ENCODE results near the gene GALNT11.

Gene GALNT11

GRCh38 chr7:152120210-152120609 lies 94.7 kb downstream of the GALNT11 start:
- no peak for DNase-seq (ENCODE audit: low spot score)

DNA sequence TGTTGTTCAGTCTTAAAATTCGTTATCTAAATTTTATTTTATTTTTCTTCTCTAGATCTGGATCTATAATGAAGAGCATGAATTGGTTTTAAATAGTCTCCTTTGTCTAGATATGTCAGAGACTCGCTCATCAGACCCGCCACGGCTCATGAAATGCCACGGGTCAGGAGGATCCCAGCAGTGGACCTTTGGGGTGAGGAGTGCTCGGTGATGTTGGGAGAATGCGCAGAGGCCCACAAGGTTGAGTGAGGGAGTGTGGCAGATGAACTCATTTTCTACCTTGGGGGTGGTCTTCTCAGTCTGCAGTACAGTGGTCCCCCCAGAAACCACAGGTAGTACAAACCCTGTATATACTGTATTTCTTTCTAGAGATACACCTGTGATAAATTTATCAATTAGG lies 95.3 kb downstream of the GALNT11 start:
- no peak for DNase-seq (ENCODE audit: low spot score)

DNA sequence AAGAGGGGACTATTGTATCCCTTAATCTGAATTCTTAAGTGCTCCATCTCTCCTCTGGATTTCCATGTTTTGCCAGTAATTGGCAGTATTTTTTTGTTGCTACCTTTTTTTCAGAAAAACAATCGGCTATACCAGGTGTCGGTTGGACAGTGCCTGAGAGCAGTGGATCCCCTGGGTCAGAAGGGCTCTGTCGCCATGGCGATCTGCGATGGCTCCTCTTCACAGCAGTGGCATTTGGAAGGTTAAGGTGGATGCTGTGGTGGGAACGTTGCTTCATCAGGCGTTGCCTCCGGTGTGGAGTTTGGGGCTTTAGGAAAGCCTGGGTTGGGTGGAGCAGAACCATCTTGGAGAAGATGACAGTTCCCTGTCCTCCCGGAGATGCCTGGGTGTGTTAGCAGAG lies 96.0 kb downstream of the GALNT11 start:
- DNase-seq (ENCODE audit: low spot score) = no peak

DNA sequence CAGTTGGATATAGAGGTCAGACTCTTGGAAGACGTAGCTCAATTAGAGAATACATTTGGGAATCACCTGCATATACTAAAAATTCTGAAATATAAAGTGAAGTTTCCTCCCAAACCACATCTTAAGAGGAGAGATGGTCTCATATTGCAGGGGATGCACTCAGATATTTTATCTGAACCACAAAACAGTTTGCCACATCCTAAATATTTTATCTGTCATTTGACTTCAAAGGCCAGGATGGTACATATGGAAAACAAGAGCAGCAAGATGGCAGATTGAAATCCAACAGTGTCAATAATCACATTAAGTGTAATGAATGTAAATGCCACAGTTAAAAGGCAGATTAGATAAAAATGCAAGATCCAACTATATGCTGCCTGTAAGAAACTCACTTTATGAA lies 97.1 kb downstream of the GALNT11 start:
- no peak for DNase-seq (ENCODE audit: low spot score)

DNA sequence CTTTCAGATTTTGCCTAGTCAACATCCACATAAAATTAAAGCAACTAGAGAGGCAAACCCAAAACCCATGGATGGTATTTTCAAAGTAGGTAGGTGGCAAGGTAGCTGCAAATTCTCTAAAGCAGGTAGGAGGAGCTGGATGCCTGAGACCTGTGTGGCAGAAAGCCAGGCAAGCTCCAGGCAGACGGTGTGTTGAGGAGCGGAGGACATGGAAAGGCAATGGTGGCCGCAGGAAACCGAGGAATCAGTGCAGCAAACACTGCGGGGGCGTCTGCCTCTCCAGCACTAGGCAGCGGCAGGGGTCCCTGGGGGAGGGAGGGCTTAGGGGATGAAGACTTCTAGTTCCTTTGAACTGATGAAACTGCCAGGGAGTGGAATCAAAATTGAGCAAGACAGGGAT lies 101.3 kb downstream of the GALNT11 start:
- no peak for DNase-seq (ENCODE audit: low spot score)

DNA sequence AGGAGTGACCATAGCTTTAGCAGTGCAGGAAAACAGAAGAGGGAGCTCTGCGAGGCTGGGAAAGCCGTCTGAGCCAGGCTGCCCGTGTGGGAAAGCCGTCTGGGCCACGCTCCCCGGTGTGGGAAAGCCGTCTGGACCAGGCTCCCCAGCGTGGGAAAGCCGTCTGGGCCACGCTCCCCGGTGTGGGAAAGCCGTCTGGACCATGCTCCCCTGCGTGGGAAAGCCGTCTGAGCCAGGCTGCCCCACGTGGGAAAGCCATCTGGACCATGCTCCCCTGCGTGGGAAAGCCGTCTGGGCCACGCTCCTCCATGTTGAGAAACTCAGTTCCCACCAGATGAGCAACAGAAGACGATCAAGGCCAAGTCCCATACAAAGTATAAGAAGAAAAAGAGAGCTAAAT lies 101.8 kb downstream of the GALNT11 start:
- DNase-seq (ENCODE audit: low spot score) = no peak

DNA sequence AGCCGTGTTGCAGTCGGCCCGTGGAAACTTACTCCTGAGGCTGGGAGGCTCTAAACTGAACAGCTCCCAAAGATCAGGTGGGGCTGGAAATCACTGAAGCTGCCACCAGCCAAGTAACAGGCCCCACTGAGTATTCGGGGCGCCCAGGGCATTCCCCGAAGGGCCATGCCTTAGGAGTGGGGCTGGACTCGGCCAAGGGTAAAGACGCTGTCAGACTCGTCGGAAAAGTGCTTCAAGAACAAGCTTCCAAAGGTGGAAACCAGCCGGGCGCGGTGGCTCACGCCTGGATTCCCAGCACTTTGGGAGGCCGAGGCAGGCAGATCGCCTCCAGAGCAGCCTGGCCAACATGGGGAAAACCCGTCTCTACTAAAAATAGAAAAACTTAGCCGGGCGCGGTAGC lies 102.8 kb downstream of the GALNT11 start:
- DNase-seq (ENCODE audit: low spot score) = no peak

DNA sequence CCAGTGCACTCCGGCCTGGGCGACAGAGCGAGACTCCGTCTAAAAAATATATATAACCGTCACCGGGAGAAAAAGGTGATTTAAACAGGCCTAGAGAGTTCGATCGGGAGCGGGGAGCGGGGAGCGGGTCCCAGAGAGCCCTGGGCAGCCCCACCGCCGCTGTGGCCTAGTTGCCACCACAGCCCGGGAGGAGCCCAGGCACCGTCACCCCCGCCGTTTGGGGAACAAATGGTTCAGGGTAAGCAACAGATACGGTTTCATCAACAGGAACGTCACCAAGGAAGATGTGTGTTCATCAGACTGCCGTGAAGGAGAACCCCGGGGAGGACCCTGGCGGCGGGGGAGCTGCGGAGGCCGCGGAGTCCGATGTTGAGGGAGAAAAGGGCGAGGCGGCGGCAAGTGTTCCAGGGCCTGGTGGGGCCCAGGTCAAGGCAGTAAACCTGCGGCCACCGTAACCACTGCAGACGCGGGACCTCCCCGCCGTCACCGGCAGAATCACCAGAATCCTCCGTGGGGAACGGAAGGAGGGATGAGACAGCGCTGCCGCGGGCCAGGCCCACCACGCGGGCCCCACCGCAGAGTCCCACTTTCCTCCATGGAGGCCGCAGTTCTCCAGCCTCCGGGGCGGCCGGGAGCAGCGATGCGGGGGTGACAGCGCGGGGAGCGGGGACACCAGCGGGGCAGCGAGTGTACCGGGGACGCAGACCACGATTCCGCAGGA lies 103.4 kb downstream of the GALNT11 start:
- DNase-seq (ENCODE audit: low spot score) = no peak

GRCh38 chr7:152129682-152130081 lies 104.2 kb downstream of the GALNT11 start:
- no peak for DNase-seq (ENCODE audit: low spot score)

DNA sequence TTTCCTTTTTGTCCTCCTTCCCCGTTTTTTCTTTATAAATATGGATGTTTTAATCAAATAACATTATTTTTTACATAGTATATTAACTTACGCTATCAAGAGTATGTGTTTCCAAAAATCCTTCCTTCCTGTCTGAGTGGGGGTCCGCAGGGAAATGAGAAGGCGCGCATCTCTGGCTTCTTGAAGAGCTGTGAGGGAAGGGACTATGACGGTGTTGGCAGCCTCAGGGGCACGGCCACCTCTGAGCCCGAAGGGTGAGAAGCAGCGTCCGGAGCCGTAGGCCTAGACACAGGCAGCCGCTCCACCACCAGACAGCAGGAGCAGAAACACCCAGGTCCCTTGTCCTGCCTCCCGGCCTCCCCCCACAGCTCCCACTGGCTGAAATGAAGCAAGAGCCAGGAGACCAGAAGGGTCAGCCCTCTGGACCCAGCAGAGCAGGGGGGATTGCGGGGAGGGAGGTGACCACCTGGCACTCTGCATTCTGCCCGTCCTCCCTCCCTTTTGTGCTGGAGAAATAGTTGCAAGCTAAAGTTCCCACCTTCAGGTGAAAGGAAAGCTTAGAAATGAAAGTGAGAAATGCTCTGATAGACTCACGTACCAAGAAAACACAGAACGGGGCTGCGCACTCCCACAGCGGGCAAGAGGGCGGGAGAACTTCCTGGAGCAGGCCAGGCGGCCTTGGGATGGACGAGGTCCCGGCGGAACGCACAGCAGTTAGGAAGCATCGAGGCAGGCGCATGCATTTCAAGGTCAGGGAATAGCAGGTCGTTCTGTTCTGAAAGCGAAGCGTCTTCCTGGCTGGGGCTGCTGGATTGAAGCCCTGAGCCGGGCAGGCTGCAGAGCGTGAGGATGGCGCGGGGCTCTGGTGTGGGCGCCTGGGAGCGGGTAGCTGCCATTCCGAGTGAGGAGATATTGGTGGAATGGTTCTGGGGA lies 105.5 kb downstream of the GALNT11 start:
- no peak for DNase-seq (ENCODE audit: low spot score)

GRCh38 chr7:152131981-152132494 lies 106.6 kb downstream of the GALNT11 start:
- no peak for DNase-seq (ENCODE audit: low spot score)

- DNase-seq (ENCODE audit: low spot score) = no peak
Observed at GRCh38 chr7:152132812-152133211, 107.3 kb downstream of the GALNT11 start.

- DNase-seq (ENCODE audit: low spot score) = no peak
Observed at GRCh38 chr7:152133804-152134203, 108.3 kb downstream of the GALNT11 start.

DNA sequence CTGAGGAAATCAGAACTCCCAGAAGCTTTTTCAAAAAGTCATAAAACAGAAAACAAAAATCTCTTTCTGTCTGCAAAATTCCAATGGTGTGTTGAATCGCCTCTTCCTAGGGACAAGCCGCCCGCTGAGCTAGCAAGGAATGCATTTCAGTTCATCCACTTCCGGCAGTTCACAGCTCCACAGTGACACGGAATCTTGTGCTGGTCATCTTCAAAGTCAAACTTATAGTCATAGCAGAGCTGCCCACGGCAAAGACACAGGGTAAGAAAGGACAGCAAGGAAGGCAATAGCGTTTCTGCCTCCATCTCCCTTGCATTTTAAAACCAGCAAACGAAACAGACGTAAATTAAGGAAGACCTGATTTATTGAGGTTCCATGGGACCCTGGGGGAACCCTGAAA lies 111.2 kb downstream of the GALNT11 start:
- peak; percentile 70 for DNase-seq (ENCODE audit: low spot score)

DNA sequence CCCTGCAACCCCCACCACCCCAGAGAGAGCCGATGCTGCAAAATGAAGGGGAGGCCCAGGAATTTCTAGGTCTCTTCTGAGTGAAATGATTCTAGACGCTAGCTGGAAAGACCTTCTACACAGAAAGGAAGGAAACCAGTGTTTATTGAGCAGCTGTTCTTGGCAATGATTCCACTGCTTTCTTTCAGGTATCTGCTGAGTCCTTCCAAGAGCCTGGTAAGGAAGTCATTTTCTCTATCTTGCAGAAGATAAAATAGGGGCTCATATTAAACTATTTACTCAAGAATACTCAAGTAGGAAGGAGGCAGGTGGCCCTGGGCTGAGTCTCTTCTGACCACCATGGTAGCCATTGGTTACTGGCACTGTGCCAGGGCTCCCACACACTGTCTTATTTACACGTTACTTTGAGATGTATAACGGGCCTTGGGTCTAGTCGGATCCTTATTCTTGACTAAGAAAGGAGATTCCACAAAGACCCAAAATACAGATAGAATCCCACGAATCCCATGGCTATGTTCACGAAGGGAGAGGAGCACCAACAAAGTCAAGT lies 112.1 kb downstream of the GALNT11 start:
- DNase-seq (ENCODE audit: low spot score) = no peak

GRCh38 chr7:152140067-152140466 lies 114.6 kb downstream of the GALNT11 start:
- no peak for DNase-seq (ENCODE audit: low spot score)

DNA sequence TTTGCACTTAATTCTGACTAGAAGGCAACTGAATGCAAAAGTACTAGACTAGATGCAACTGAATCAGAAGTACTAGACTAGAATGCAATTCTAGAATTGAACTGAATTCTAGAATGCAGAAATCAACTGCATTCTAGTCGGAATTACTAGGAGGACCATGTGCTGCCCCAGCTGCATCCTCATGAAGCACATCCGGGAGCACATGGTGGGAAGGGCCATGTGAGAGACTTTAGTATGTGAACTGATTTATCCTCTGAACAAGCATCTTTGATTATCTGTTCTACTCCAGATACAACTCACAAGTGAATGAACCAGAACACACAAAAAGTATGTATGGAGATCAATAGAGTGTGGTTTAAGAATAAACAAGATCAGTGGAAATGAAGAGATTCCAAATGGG lies 115.1 kb downstream of the GALNT11 start:
- no peak for DNase-seq (ENCODE audit: low spot score)

GRCh38 chr7:152142976-152143595 lies 117.6 kb downstream of the GALNT11 start:
- DNase-seq (ENCODE audit: low spot score) = no peak

GRCh38 chr7:152144557-152145245 lies 119.2 kb downstream of the GALNT11 start:
- no peak for DNase-seq (ENCODE audit: low spot score)

DNA sequence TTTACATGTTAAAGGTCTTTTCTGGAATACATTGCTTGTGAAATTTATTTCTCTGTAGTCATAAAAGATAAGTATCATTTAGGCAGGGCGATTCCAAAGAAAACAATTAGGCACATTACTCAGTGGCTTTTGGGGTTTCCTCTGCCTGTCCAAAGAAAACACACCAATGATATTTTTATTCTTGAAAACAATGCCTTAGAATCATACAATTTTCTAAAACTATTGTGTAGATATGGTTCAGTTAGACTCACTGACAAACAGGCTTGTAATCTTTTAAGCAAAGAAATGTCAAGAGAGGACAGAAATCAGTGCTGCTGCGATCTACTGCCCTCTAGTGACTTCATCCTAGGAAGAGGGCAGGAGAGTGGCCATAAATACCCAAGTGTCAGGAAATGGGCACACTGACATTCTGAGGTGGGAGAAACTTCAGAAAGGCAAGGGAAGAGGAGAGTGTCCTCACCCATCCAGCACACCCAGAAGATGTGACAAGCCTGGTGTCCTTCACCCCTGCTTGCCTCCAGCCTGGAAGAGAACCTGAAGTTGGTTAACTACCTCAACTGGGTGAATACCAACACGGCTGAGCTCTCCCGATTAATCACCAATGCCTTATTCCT lies 120.5 kb downstream of the GALNT11 start:
- DNase-seq (ENCODE audit: low spot score) = peak; percentile 56

- DNase-seq (ENCODE audit: low spot score) = no peak
Observed at GRCh38 chr7:152148706-152149105, 123.2 kb downstream of the GALNT11 start.
